HCT116 (cell line): Measurements from ENCODE around the gene CTSE.

ENCODE experiments used
- POLR2AphosphoS5 ChIP-seq: IDR thresholded peaks from 2 replicates; pipeline ENCODE4 v1.6.1; 2011; ENCODE audit warnings: mild to moderate bottlenecking, low read depth, low read length, moderate library complexity
- TCF7L2 ChIP-seq: IDR thresholded peaks from 2 replicates; pipeline ENCODE4 v1.7.0; 2011; ENCODE audit warnings: borderline replicate concordance, inconsistent platforms; ENCODE audit not compliant: insufficient read depth, insufficient read length; ENCODE audit errors: extremely low read depth
- TF ChIP-seq, protein P1 (sequence below): IDR thresholded peaks from 2 replicates; pipeline ENCODE4 v1.6.1; 2012

DNA sequence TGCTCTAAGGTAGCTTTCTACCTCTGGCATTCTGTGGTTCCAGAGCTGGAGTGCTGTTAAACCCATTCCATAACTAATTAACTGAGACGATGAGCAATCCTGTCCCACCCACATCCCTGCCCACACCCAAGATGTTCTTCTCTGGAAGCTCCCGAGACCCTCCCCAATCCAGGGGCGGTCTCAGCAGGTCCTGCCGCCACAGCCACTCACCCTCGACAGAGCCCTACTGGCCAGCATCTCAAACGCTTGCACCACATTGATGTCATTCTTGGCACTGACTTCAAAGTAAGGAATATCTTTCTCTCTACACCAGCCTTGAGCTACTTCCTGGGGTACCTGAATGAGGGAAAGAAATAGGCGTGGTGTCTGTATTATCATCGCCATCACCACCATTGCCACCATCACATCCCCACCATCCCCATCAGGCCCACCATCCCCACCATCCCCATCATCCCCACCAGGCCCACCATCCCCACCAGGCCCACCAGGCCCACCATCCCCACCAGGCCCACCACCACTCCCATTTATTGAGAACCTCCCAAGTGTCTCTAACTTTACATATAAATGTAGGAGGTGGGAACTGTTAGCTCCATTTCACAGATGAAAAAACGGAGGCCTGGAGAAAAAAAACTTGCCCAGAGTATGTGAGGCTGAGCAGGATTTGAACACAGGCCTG, 38.2 kb downstream of the CTSE start:
- TF ChIP-seq POLR2AphosphoS5: no peak
- TF ChIP-seq TCF7L2: peak; percentile 61
- TF ChIP-seq, protein P1, sequence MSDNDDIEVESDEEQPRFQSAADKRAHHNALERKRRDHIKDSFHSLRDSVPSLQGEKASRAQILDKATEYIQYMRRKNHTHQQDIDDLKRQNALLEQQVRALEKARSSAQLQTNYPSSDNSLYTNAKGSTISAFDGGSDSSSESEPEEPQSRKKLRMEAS: no peak
